HepG2 (cell line): Measurements from ENCODE around the gene ZNF341. TPM values are rescaled to one million over a fixed set of nuclear protein-coding genes. Genes with fewer than 3 reads are reported as not detected.

ENCODE experiments used
- KLF9 ChIP-seq: IDR thresholded peaks from 2 replicates; pipeline ENCODE4 v1.6.1; 2016; ENCODE audit warnings: low read depth
- NFKBIZ ChIP-seq: IDR thresholded peaks from 2 replicates; pipeline ENCODE4 v1.6.1; 2018; ENCODE audit warnings: missing genetic modification reagents, missing compliant biosample characterization
- NR2F6 ChIP-seq, 2 experiments: IDR thresholded peaks; 2 replicates each; pipeline ENCODE4 v1.6.1; 2016; ENCODE audit warnings: antibody characterized with exemption in 1 of 2, mild to moderate bottlenecking in 1 of 2
- POLR2A ChIP-seq, 2 experiments: IDR thresholded peaks; 2 replicates each; pipeline ENCODE4 v1.6.1; 2011; ENCODE audit warnings: low read depth in 2 of 2, low read length in 2 of 2, mild to moderate bottlenecking in 1 of 2, moderate library complexity in 1 of 2; ENCODE audit not compliant: insufficient read depth in 1 of 2
- SPEN ChIP-seq: sonication (generic); formaldehyde crosslinking; IDR thresholded peaks from 2 replicates; pipeline ENCODE4 v1.5.1; 2020; ENCODE audit warnings: low read depth, mild to moderate bottlenecking, missing genetic modification reagents
- ZBTB38 ChIP-seq: sonication (generic); formaldehyde crosslinking; IDR thresholded peaks from 2 replicates; pipeline ENCODE4 v1.5.1; 2020; ENCODE audit warnings: mild to moderate bottlenecking, missing genetic modification reagents
- ZFP1 ChIP-seq: IDR thresholded peaks from 2 replicates; pipeline ENCODE4 v1.6.1; 2016
- ZIK1 ChIP-seq: sonication (generic); formaldehyde crosslinking; IDR thresholded peaks from 2 replicates; pipeline ENCODE4 v1.5.0; 2020; ENCODE audit warnings: mild to moderate bottlenecking, low read depth, missing genetic modification reagents, borderline replicate concordance
- ZNF496 ChIP-seq: sonication (generic); formaldehyde crosslinking; IDR thresholded peaks from 2 replicates; pipeline ENCODE4 v1.8.1; 2023; ENCODE audit warnings: mild to moderate bottlenecking, moderate library complexity, missing genetic modification reagents; ENCODE audit not compliant: insufficient replicate concordance
- ZNF629 ChIP-seq: sonication (generic); formaldehyde crosslinking; conservative IDR thresholded peaks from 2 replicates; pipeline ENCODE4 v1.5.0; 2020; ENCODE audit warnings: missing genetic modification reagents
- ZSCAN21 ChIP-seq: sonication (generic); formaldehyde crosslinking; IDR thresholded peaks from 2 replicates; pipeline ENCODE4 v1.8.0; 2022; ENCODE audit warnings: mild to moderate bottlenecking, missing genetic modification reagents, moderate library complexity, borderline replicate concordance
- polyA plus RNA-seq, 8 experiments: library from polyadenylated mRNA; depleted of rRNA in 3 of 8; stranded (reverse) in 7 of 8; unstranded in 1 of 8; fragments of >200 nt; fragmentation: Illumina TruSeq in 4 of 8; extraction: Trizol in 4 of 8; gene quantifications; 2 replicates each; pipeline versions ENCODE4 v1.2.1 to v1.2.3, GENCODE V29; 2011 to 2016; ENCODE audit warnings: low read depth in 4 of 8, missing spikeins in 1 of 8, mixed read lengths in 1 of 8; ENCODE audit not compliant: insufficient read depth in 1 of 8
- total RNA-seq, 5 experiments: library from RNA; depleted of rRNA; stranded (reverse); fragments of >200 nt; fragmentation: Illumina TruSeq; extraction: Trizol; gene quantifications; 2 replicates each; pipeline ENCODE4 v1.2.3, GENCODE V29; 2016; ENCODE audit warnings: low read depth in 1 of 5
- TF ChIP-seq, protein P1 (sequence below): sonication (generic); formaldehyde crosslinking; IDR thresholded peaks from 2 replicates; pipeline ENCODE4 v1.8.0; 2022; ENCODE audit warnings: missing genetic modification reagents, mild to moderate bottlenecking, borderline replicate concordance
- TF ChIP-seq, protein P2 (sequence below): sonication (generic); formaldehyde crosslinking; IDR thresholded peaks from 2 replicates; pipeline ENCODE4 v1.5.1; 2020; ENCODE audit warnings: mild to moderate bottlenecking, moderate library complexity, missing genetic modification reagents
- TF ChIP-seq, protein P3 (sequence below): sonication (generic); formaldehyde crosslinking; IDR thresholded peaks from 2 replicates; pipeline ENCODE4 v1.4.0; 2020; ENCODE audit warnings: missing genetic modification reagents
- TF ChIP-seq, protein P4 (sequence below): sonication (generic); formaldehyde crosslinking; IDR thresholded peaks from 2 replicates; pipeline ENCODE4 v1.5.0; 2020; ENCODE audit warnings: mild to moderate bottlenecking, missing genetic modification reagents, borderline replicate concordance

ZNF341 gene
- total and polyA plus RNA-seq, 2 of the 13 experiments (the other 11 are each of a cell fraction or from before 2014, with no cell fraction given), result 1.1 to 2.2 TPM

DNA sequence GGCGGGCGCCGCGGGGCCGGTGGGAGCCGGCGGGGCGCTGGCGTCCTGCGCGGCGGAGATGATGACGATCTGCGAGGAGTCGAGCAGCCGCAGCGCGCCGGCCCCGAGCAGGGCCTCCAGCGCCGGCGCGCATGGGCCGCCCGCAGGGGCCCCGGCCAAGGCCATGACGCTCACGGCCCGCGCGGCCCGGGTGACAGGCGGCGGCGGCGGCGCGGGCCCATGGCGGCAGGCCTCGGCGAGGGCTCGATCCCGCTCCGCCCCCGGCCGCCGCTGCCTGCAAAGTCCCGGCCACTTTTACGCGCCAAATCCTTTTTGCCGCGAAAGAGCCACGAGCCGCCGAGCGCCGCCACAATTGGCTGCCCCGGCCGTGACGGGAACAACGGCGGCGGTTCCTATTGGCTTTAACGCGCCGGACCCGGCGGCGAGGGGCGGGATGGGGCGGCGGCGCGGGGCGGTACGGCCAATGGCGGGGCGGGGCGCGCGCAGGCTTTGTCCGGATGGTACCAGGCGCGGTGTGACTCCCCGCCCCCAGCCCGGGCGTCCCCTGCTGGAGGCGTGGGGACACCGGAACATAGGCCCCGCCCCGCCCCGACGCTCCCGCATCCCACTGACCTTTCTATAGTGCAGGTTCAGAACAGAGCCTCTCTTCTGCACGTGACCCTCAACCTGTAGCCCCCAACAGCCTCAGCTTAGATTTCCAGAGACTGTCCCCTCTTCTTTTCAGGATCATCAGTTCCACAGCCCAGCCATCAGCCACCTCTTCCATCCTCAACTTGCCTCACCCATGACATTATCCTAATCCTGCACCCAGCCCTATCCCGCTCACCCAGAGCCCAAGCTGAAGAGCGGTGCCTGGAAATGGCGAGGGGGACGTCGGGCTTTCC, 45.5 kb upstream of the ZNF341 start, which contains the start of gene E2F1 (continued):
- TF ChIP-seq, protein P1, sequence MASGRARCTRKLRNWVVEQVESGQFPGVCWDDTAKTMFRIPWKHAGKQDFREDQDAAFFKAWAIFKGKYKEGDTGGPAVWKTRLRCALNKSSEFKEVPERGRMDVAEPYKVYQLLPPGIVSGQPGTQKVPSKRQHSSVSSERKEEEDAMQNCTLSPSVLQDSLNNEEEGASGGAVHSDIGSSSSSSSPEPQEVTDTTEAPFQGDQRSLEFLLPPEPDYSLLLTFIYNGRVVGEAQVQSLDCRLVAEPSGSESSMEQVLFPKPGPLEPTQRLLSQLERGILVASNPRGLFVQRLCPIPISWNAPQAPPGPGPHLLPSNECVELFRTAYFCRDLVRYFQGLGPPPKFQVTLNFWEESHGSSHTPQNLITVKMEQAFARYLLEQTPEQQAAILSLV, result no peak
- TF ChIP-seq ZFP1 (CRISPR knock-in tag) (no peak), NR2F6 (IDR thresholded peaks at IDR 0.05) (no peak), NR2F6 (CRISPR knock-in tag; IDR thresholded peaks at IDR 0.05) (0 out of 2 replicates have a peak, but pooled peaks have one; percentile 4), ZNF496 (CRISPR knock-in tag) (peak; percentile 53), NFKBIZ (CRISPR knock-in tag) (0 out of 2 replicates have a peak, but pooled peaks have one; percentile 61), SPEN (CRISPR knock-in tag) (peak; percentile 75), KLF9 (CRISPR knock-in tag) (peak; percentile 89; the same call in 1 of the 2 replicates), ZNF629 (CRISPR knock-in tag) (peak; percentile 31; the same call in 1 of the 2 replicates), ZIK1 (CRISPR knock-in tag) (peak; percentile 71; the same call in 1 of the 2 replicates), POLR2A (IDR thresholded peaks at IDR 0.05; ENCODE audit: insufficient read depth in 1 of 2, low read depth in 2 of 2, low read length in 2 of 2) (peak; percentile 42 to 51; a peak in 1 of 4 replicates), ZSCAN21 (peak; percentile 97; the same call in 1 of the 2 replicates), ZBTB38 (CRISPR knock-in tag) (no peak)
- TF ChIP-seq, protein P2, sequence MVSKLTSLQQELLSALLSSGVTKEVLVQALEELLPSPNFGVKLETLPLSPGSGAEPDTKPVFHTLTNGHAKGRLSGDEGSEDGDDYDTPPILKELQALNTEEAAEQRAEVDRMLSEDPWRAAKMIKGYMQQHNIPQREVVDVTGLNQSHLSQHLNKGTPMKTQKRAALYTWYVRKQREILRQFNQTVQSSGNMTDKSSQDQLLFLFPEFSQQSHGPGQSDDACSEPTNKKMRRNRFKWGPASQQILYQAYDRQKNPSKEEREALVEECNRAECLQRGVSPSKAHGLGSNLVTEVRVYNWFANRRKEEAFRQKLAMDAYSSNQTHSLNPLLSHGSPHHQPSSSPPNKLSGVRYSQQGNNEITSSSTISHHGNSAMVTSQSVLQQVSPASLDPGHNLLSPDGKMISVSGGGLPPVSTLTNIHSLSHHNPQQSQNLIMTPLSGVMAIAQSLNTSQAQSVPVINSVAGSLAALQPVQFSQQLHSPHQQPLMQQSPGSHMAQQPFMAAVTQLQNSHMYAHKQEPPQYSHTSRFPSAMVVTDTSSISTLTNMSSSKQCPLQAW (CRISPR knock-in tag), result peak; percentile 37; the same call in 1 of the 2 replicates
- TF ChIP-seq, protein P3, sequence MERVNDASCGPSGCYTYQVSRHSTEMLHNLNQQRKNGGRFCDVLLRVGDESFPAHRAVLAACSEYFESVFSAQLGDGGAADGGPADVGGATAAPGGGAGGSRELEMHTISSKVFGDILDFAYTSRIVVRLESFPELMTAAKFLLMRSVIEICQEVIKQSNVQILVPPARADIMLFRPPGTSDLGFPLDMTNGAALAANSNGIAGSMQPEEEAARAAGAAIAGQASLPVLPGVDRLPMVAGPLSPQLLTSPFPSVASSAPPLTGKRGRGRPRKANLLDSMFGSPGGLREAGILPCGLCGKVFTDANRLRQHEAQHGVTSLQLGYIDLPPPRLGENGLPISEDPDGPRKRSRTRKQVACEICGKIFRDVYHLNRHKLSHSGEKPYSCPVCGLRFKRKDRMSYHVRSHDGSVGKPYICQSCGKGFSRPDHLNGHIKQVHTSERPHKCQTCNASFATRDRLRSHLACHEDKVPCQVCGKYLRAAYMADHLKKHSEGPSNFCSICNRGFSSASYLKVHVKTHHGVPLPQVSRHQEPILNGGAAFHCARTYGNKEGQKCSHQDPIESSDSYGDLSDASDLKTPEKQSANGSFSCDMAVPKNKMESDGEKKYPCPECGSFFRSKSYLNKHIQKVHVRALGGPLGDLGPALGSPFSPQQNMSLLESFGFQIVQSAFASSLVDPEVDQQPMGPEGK (CRISPR knock-in tag), result peak; percentile 76; the same call in 1 of the 2 replicates
- TF ChIP-seq, protein P4, sequence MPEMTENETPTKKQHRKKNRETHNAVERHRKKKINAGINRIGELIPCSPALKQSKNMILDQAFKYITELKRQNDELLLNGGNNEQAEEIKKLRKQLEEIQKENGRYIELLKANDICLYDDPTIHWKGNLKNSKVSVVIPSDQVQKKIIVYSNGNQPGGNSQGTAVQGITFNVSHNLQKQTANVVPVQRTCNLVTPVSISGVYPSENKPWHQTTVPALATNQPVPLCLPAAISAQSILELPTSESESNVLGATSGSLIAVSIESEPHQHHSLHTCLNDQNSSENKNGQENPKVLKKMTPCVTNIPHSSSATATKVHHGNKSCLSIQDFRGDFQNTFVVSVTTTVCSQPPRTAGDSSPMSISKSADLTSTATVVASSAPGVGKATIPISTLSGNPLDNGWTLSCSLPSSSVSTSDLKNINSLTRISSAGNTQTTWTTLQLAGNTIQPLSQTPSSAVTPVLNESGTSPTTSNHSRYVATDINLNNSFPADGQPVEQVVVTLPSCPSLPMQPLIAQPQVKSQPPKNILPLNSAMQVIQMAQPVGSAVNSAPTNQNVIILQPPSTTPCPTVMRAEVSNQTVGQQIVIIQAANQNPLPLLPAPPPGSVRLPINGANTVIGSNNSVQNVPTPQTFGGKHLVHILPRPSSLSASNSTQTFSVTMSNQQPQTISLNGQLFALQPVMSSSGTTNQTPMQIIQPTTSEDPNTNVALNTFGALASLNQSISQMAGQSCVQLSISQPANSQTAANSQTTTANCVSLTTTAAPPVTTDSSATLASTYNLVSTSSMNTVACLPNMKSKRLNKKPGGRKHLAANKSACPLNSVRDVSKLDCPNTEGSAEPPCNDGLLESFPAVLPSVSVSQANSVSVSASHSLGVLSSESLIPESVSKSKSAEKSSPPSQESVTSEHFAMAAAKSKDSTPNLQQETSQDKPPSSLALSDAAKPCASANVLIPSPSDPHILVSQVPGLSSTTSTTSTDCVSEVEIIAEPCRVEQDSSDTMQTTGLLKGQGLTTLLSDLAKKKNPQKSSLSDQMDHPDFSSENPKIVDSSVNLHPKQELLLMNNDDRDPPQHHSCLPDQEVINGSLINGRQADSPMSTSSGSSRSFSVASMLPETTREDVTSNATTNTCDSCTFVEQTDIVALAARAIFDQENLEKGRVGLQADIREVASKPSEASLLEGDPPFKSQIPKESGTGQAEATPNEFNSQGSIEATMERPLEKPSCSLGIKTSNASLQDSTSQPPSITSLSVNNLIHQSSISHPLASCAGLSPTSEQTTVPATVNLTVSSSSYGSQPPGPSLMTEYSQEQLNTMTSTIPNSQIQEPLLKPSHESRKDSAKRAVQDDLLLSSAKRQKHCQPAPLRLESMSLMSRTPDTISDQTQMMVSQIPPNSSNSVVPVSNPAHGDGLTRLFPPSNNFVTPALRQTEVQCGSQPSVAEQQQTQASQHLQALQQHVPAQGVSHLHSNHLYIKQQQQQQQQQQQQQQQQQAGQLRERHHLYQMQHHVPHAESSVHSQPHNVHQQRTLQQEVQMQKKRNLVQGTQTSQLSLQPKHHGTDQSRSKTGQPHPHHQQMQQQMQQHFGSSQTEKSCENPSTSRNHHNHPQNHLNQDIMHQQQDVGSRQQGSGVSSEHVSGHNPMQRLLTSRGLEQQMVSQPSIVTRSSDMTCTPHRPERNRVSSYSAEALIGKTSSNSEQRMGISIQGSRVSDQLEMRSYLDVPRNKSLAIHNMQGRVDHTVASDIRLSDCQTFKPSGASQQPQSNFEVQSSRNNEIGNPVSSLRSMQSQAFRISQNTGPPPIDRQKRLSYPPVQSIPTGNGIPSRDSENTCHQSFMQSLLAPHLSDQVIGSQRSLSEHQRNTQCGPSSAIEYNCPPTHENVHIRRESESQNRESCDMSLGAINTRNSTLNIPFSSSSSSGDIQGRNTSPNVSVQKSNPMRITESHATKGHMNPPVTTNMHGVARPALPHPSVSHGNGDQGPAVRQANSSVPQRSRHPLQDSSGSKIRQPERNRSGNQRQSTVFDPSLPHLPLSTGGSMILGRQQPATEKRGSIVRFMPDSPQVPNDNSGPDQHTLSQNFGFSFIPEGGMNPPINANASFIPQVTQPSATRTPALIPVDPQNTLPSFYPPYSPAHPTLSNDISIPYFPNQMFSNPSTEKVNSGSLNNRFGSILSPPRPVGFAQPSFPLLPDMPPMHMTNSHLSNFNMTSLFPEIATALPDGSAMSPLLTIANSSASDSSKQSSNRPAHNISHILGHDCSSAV (CRISPR knock-in tag), result no peak
